Transverse colon (tissue), 4 donors: Measurements from ENCODE around the gene TOR1A. TPM values are rescaled to one million over a fixed set of nuclear protein-coding genes. Genes with fewer than 3 reads are reported as not detected.
A peak's percentile ranks its signal among the peaks of the same experiment; 100 is the strongest.

ENCODE experiments used
- DNase-seq: peaks from one replicate; pipeline ENCODE4 v3.0.0-alpha.2; 2019
- H3K27ac ChIP-seq, 4 donors: fragments of 200-600 bp; sonication (generic); 2 replicates each; pipeline ENCODE4 v1.5.1; 2016 to 2018; ENCODE audit warnings: inconsistent platforms in 4 of 4
- H3K27me3 ChIP-seq: fragments of 200-600 bp; sonication (generic); 2 replicates; pipeline ENCODE4 v1.5.1; 2017; ENCODE audit warnings: inconsistent platforms
- H3K36me3 ChIP-seq, 4 donors: fragments of 200-600 bp; sonication (generic); 2 replicates each; pipeline ENCODE4 v1.5.1; 2017 to 2019; ENCODE audit warnings: inconsistent platforms in 4 of 4
- H3K4me1 ChIP-seq, 4 donors: fragments of 200-600 bp; sonication (generic); 2 replicates each; pipeline ENCODE4 v1.5.1; 2017 to 2020; ENCODE audit warnings: inconsistent platforms in 4 of 4
- H3K4me3 ChIP-seq, 4 donors: fragments of 200-600 bp; sonication (generic); 1 replicate in 1 of 4; 2 replicates in 3 of 4; pipeline versions ENCODE4 v1.5.1 to v1.6.1; 2017 to 2019; ENCODE audit warnings: inconsistent platforms in 4 of 4
- H3K9me3 ChIP-seq, 2 donors: fragments of 200-600 bp; sonication (generic); 2 replicates each; pipeline ENCODE4 v1.5.1; 2017 to 2019; ENCODE audit warnings: inconsistent platforms in 2 of 2
- CTCF ChIP-seq, 5 experiments: fragments of 200-600 bp in 3 of 5; fragments of 450-650 bp in 2 of 5; sonication (generic) in 3 of 5; IDR thresholded peaks; 1 replicate in 2 of 5; 2 replicates in 3 of 5; pipeline ENCODE4 v1.5.1; 2016 to 2017; ENCODE audit warnings: antibody characterized with exemption in 5 of 5, inconsistent platforms in 3 of 5, mild to moderate bottlenecking in 2 of 5, moderate library complexity in 1 of 5
- EP300 ChIP-seq: sonication (generic); formaldehyde crosslinking; IDR thresholded peaks from one replicate; pipeline ENCODE4 v1.6.1; 2017; ENCODE audit warnings: antibody characterized with exemption, low read depth
- POLR2A ChIP-seq: fragments of 450-650 bp; IDR thresholded peaks from one replicate; pipeline ENCODE4 v1.6.1; 2016; ENCODE audit warnings: antibody characterized with exemption, mild to moderate bottlenecking, moderate library complexity
- POLR2AphosphoS5 ChIP-seq, 3 donors: sonication (generic); formaldehyde crosslinking; IDR thresholded peaks; one replicate each; pipeline ENCODE4 v1.6.1; 2016; ENCODE audit warnings: antibody characterized with exemption in 3 of 3
- WGBS, 2 donors: methylation state at CpG; one replicate each; pipeline ENCODE4 v1.1.5; 2018; ENCODE audit warnings: low coverage in 1 of 2; 5-methylcytosine and 5-hydroxymethylcytosine counted together
- in situ Hi-C, 4 donors: fragments of 200-750 bp; cut with MboI; loops; one replicate each; pipeline versions ENCODE4 v1.15.0 to v1.15.1; 2017; ENCODE audit warnings: low sequenced_read_pairs in 3 of 4, low pct_ligation_motif_present in 1 of 4, low pct_unique_long_range_greater_than_20kb in 1 of 4
- intact Hi-C: fragments of 100-400 bp; cut with DNase I; formaldehyde crosslinking; loops from one replicate; pipeline ENCODE4 v1.15.1; 2023; ENCODE audit warnings: low total_unique reads
- total RNA-seq, 4 donors: library from RNA; depleted of rRNA; stranded (reverse); fragments of >200 nt; gene quantifications; one replicate each; pipeline ENCODE4 v1.1.0, GENCODE V29; 2016

The TOR1A gene
- 10 to 100 TPM in 3 of 4 donors, 1 to 10 TPM in 1; 6.2 to 47.0 (median 40.0) TPM for total RNA-seq

GRCh38 chr9:129823935-129824601 lies at the start of gene TOR1A:
Gene TOR1A (minus strand): TSS chr9:129824136. CDS start chr9:129824085, 51 bp downstream.
- Histone ChIP-seq H3K36me3 (peaks cover 0 to 36% (median 11%) of the 10 kb centered on the region in 4 donors), H3K4me1 (peaks cover 3 to 10% (median 6%) of the 10 kb centered on the region in 4 donors), H3K27me3 (no peaks in the 10 kb centered on the region), H3K4me3 (peak within 1 kb of the TSS; percentile 83 to 95 (median 89)), H3K27ac (peak within 1 kb of the TSS; percentile 82 to 89 (median 86)), H3K9me3 (no peaks in the 10 kb centered on the region)
- in situ Hi-C loops (no loop called here), intact Hi-C loops (no loop called here)
- WGBS, 2 donors: 3 to 20% methylated on average over 3 to 42 of the region's 47 CpGs
- TF ChIP-seq POLR2AphosphoS5 (IDR thresholded peaks at IDR 0.05) (peak; percentile 76 to 82 (median 76)), CTCF (IDR thresholded peaks at IDR 0.05) (no peak), EP300 (no peak), POLR2A (peak; percentile 62)
- DNase-seq: peak; percentile 97

DNA sequence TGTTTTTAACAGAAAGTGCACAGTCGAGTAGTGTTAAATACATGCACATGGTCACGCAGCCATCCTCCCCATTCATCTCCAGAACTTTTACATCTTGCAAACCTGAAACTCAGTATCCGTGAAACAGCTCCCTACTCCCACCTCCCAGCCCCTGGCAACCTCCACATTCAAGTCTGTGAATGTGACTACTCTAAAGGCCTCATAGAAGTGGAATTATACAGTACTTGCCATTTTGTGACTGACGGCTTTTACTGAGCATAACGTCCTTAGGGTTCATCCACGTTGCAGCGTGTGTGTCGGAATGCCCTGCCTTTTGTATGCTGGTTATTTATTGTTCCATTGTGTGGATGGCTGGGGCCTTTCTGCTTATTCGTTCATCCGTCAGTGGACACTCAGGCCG lies 47.1 kb upstream of the TOR1A start:
- intact Hi-C loops: loop anchor here (5.0 to 10.0 kb wide), 2 partner anchors 464 to 1349 kb away; no protein-coding TSS in a partner anchor
- DNase-seq: no peak
- 90 to 100% methylated on average over 3 to 11 of the region's 11 CpGs for WGBS, 2 donors
- Histone ChIP-seq H3K4me1 (no peaks in the 10 kb centered on the region), H3K9me3 (no peaks in the 10 kb centered on the region), H3K27me3 (no peaks in the 10 kb centered on the region), H3K4me3 (no peak overlapping the region), H3K36me3 (peaks cover 0 to 12% (median 5%) of the 10 kb centered on the region in 4 donors), H3K27ac (no peak overlapping the region)
- no peak for TF ChIP-seq POLR2AphosphoS5 (IDR thresholded peaks at IDR 0.05)
- no peak for TF ChIP-seq EP300
- TF ChIP-seq CTCF (IDR thresholded peaks at IDR 0.05): no peak
- no peak for TF ChIP-seq POLR2A
- in situ Hi-C loops: no loop called here

DNA sequence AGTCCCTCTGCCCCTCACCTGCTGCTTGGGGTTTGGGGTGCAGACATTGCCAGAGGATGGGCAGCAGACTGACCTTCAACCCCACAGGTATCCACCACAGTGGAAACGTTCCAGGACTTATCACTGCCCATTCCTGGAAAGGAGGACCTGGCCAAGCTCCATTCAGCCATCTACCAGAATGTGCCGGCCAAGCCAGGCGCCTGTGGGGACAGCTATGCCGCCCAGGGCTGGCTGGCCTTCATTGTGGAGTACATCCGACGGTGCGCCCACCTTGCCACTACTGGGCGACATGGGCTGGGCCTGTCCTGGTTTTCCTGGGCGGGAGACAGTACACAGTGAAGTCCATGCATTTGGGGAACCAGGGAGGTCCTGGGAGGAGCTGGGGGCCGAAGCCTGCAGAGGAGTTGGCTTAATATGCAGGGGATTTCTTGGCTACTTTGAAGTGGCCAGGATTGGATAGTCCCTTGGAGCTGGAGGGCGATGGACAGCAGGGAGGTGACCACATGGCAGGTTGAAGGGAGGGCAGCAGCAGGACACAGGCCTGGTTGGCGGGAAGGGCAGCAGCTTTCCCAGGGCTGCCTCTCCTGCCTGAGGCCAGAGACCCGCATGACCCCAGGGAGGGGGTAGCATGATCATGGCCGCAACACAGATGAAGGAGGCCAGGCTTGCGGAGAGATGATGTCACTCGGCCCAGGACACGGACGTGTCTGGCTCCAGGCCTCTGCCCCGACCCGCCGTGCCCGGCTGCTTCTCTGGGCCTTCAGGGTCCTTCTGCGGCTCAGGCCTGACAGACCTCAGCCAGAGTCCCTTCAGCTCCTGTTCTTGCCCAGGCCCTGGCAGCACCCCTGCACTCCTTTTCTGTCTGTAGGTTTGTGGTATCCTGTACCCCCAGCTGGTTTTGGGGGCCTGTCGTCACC lies 45.9 kb upstream of the TOR1A start:
- Histone ChIP-seq H3K4me3 (no peak overlapping the region), H3K4me1 (no peaks in the 10 kb centered on the region), H3K27ac (peak overlapping the region in 3 of 4 donors; percentile 1 to 51 (median 27)), H3K27me3 (no peaks in the 10 kb centered on the region), H3K36me3 (peaks cover 0 to 11% (median 3%) of the 10 kb centered on the region in 4 donors), H3K9me3 (no peaks in the 10 kb centered on the region)
- WGBS, 2 donors: 86% methylated on average over 23 of the region's 24 CpGs; no CpG with 5 or more reads in 1 of the 2 donors
- DNase-seq: no peak
- intact Hi-C loops: loop anchor here (5.0 to 10.0 kb wide), 2 partner anchors 465 to 1348 kb away; no protein-coding TSS in a partner anchor
- TF ChIP-seq POLR2A: no peak
- TF ChIP-seq CTCF (IDR thresholded peaks at IDR 0.05): no peak
- TF ChIP-seq EP300: no peak
- TF ChIP-seq POLR2AphosphoS5 (IDR thresholded peaks at IDR 0.05): no peak
- in situ Hi-C loops: no loop called here
